ENCODE results near the gene HDAC4. TPM values are rescaled to one million over a fixed set of nuclear protein-coding genes. Genes with fewer than 3 reads are reported as not detected.

HDAC4 gene
- total and polyA plus RNA-seq, 10 of the 15 experiments (the other 5 are each of a cell fraction or from before 2014, with no cell fraction given) = 0.22 to 15.7 (median 4.8) TPM

DNA sequence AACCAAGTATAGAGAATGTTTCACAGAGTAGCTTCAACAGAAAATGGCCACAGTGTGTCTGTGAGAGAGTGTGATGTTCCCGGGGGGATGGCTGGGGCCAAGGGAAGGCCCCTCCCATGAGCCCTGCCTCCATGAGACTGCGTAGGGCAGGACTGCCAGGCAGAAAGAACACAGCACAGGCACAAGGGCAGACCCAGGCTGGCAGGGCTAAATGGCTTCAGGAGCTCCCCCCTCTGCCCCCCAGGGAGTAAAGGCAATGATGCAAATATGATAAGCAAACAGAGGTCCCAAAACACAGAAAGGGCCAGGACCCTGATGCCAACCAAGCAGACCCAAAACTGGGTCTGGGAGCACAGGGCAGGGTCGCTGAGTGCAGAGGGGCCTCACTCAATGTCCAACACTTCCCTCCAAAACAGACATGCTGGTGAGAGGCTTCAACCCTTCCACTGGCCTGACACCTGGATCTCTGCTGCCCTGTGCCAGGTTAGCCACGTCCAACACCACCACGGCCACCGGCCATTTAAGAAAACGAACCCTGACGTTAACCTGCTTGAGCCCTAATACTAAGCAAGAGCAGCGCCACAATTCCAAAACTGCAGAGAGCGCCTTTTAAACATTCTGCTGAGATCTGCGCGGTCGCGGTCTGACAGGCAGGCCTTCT, 90.3 kb downstream of the HDAC4 start:
- in situ Hi-C loops (cut with MboI) = no loop called here
- POLR2A ChIA-PET = no interaction called here
- Histone ChIP-seq H3K27me3 (replicated peaks in 1 of 2; ENCODE audit: control insufficient read depth in 2 of 2, insufficient read depth in 2 of 2, low read length in 1 of 2) (no peaks in the 10 kb centered on the region), H3K79me2 (ENCODE audit: control insufficient read depth, insufficient read depth, low read length) (no peaks in the 10 kb centered on the region), H2AFZ (ENCODE audit: control insufficient read depth, low read depth, low read length) (no peak overlapping the region), H4K20me1 (ENCODE audit: control insufficient read depth, insufficient read depth) (no peaks in the 10 kb centered on the region), H3K4me3 (no peak overlapping the region), H3K36me3 (ENCODE audit: control insufficient read depth in 2 of 2, insufficient read depth in 2 of 2, low read length in 1 of 2) (no peaks in the 10 kb centered on the region; a peak in 2 of 4 replicates), H3K4me2 (ENCODE audit: control insufficient read depth, insufficient read depth) (no peak overlapping the region), H3K27ac (ENCODE audit: control insufficient read depth, insufficient read depth) (no peak overlapping the region), H3K4me1 (ENCODE audit: control insufficient read depth, insufficient read depth, low read length) (peaks cover 5% of the 10 kb centered on the region), H3K9me3 (replicated peaks; ENCODE audit: control insufficient read depth, insufficient read depth, low read length) (peaks cover 4% of the 10 kb centered on the region; the same call in 2 of the 3 replicates), H3K9ac (ENCODE audit: control insufficient read depth, insufficient read depth, low read length) (no peak overlapping the region)
- CTCF ChIA-PET = no interaction called here
- TF ChIP-seq MTA3 (IDR thresholded peaks at IDR 0.05; ENCODE audit: borderline replicate concordance, low read length) (no peak), BCL11A (IDR thresholded peaks at IDR 0.05; ENCODE audit: low read depth, low read length) (no peak), NR2C2 (IDR thresholded peaks at IDR 0.05; ENCODE audit: borderline replicate concordance, control insufficient read depth, insufficient read length, low read depth) (no peak), ETV6 (conservative IDR thresholded peaks at IDR 0.05 in 1 of 2, IDR thresholded peaks at IDR 0.05 in 1 of 2; ENCODE audit: borderline replicate concordance in 1 of 2, low read depth in 1 of 2) (no peak), NFXL1 (IDR thresholded peaks at IDR 0.05; ENCODE audit: borderline replicate concordance) (no peak), WRNIP1 (IDR thresholded peaks at IDR 0.05; ENCODE audit: borderline replicate concordance, low read depth, low read length) (no peak), NRF1 (conservative IDR thresholded peaks at IDR 0.05; ENCODE audit: low read depth, low read length) (no peak), NFYB (IDR thresholded peaks at IDR 0.05; ENCODE audit: insufficient read depth, low read depth, low read length) (no peak), RFX5 (IDR thresholded peaks at IDR 0.05; ENCODE audit: low read depth, low read length) (no peak), POLR2A (IDR thresholded peaks at IDR 0.05; ENCODE audit: low read depth, low read length) (no peak), LARP7 (IDR thresholded peaks at IDR 0.05) (no peak), EP300 (IDR thresholded peaks at IDR 0.05; ENCODE audit: borderline replicate concordance in 1 of 2, control insufficient read depth in 1 of 2, low read depth in 2 of 2, low read length in 2 of 2) (no peak), ESRRA (IDR thresholded peaks at IDR 0.05; ENCODE audit: low read length) (no peak), MTA2 (IDR thresholded peaks at IDR 0.05; ENCODE audit: low read depth) (no peak), SPI1 (IDR thresholded peaks at IDR 0.05; ENCODE audit: borderline replicate concordance, insufficient read depth, low read depth, low read length) (no peak), ZSCAN29 (IDR thresholded peaks at IDR 0.05) (no peak), SREBF2 (IDR thresholded peaks at IDR 0.05; ENCODE audit: low read length) (no peak)
- TF ChIP-seq, protein P1, sequence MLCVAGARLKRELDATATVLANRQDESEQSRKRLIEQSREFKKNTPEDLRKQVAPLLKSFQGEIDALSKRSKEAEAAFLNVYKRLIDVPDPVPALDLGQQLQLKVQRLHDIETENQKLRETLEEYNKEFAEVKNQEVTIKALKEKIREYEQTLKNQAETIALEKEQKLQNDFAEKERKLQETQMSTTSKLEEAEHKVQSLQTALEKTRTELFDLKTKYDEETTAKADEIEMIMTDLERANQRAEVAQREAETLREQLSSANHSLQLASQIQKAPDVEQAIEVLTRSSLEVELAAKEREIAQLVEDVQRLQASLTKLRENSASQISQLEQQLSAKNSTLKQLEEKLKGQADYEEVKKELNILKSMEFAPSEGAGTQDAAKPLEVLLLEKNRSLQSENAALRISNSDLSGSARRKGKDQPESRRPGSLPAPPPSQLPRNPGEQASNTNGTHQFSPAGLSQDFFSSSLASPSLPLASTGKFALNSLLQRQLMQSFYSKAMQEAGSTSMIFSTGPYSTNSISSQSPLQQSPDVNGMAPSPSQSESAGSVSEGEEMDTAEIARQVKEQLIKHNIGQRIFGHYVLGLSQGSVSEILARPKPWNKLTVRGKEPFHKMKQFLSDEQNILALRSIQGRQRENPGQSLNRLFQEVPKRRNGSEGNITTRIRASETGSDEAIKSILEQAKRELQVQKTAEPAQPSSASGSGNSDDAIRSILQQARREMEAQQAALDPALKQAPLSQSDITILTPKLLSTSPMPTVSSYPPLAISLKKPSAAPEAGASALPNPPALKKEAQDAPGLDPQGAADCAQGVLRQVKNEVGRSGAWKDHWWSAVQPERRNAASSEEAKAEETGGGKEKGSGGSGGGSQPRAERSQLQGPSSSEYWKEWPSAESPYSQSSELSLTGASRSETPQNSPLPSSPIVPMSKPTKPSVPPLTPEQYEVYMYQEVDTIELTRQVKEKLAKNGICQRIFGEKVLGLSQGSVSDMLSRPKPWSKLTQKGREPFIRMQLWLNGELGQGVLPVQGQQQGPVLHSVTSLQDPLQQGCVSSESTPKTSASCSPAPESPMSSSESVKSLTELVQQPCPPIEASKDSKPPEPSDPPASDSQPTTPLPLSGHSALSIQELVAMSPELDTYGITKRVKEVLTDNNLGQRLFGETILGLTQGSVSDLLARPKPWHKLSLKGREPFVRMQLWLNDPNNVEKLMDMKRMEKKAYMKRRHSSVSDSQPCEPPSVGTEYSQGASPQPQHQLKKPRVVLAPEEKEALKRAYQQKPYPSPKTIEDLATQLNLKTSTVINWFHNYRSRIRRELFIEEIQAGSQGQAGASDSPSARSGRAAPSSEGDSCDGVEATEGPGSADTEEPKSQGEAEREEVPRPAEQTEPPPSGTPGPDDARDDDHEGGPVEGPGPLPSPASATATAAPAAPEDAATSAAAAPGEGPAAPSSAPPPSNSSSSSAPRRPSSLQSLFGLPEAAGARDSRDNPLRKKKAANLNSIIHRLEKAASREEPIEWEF (IDR thresholded peaks at IDR 0.05; ENCODE audit: insufficient replicate concordance, low read depth, low read length) = no peak
- TF ChIP-seq, protein P2, sequence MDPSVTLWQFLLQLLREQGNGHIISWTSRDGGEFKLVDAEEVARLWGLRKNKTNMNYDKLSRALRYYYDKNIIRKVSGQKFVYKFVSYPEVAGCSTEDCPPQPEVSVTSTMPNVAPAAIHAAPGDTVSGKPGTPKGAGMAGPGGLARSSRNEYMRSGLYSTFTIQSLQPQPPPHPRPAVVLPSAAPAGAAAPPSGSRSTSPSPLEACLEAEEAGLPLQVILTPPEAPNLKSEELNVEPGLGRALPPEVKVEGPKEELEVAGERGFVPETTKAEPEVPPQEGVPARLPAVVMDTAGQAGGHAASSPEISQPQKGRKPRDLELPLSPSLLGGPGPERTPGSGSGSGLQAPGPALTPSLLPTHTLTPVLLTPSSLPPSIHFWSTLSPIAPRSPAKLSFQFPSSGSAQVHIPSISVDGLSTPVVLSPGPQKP (IDR thresholded peaks at IDR 0.05; ENCODE audit: low read depth, low read length) = no peak
- DNase-seq (ENCODE audit: low read depth, low spot score) = no peak
- RAD21 ChIA-PET (ENCODE audit: unreplicated experiment) = no interaction called here
- no peak for FAIRE-seq
- BruUV-seq (replicated peaks) = no TSS peak
- ATAC-seq = no peak
- WGBS (ENCODE audit: insufficient coverage, insufficient replicate concordance, low lambda C conversion rate, missing lambda C conversion rate) = 78% methylated on average over 14 of the region's 14 CpGs
- SMC1A ChIA-PET (ENCODE audit: uncharacterized antibody, unreplicated experiment) = no interaction called here
- intact Hi-C loops (cut with micrococcal nuclease; ENCODE audit: unreplicated experiment) = no loop called here

Data from GM12878 (cell line).